Kidney glomerular epithelial cell (primary cell): ENCODE measurements around the gene ASAP2.

ENCODE experiments used
- DNase-seq: peaks from one replicate; lab custom pipeline; 2025; lab: John Stamatoyannopoulos, UW

Gene ASAP2

DNA sequence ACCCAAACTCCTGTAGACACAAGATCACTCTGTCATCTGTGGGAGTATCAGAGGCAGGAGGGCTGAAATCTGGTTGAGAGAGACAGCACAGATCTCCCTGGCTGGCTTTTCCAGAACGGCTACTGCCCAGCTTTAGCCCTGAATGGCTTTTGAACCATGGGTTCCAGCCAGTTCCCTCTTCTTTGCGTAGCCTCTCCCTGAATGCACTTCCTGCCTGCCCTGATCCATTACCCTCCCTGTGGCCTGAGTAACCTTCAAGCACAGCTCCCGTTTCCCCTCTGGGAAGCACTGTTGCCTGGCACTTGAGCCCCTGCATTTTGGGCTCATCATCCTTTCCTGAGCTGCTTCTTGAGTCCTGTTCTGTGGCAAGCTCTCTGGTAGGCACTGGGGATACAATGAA lies 68.8 kb downstream of the ASAP2 start:
- no peak for DNase-seq

DNA sequence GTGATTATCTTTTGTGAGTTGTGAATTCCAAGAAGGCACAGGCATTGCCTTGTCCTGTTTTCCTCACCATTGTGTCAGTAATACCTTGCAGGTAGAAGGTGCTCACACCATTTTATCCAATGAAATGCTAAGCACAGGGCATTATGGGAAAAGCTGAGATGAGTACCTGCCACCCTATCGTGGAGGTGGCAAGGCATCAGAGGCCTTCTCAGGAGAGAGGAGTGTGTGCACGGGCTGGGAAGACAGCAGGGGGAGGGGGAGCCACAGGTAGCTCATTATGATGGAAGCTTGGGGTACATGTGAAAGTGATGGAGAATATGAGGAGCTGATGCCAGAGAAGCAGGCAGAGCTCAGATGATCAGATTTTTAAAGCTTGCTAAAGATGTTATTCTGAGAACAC lies 69.5 kb downstream of the ASAP2 start:
- DNase-seq, result no peak

DNA sequence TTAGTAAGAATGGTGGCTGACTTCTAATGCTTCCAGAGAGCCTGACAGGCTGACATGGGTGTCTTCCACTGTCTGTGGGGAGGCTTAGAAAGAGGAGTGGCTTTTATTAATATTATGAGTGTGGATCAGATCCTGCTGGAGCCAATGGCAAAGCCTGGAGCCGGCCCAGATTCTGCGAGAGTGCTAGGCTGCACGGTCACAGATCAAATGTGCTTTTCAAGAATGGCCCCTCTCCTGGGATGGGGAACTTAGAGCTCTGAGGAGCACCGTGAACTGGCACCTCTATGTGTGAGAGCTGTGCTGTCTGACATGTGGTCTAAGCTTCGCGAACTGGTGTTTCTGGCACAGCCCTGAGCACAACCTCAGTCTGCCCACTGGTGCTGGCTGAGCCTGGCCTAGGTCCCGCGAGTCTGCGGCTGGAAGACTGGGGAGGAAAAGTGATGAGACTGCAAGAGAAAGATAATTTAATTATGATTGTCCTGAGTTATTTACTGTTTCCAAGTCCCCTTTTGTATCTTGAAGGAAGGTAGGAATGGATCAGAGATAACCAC lies 70.4 kb downstream of the ASAP2 start:
- no peak for DNase-seq

DNA sequence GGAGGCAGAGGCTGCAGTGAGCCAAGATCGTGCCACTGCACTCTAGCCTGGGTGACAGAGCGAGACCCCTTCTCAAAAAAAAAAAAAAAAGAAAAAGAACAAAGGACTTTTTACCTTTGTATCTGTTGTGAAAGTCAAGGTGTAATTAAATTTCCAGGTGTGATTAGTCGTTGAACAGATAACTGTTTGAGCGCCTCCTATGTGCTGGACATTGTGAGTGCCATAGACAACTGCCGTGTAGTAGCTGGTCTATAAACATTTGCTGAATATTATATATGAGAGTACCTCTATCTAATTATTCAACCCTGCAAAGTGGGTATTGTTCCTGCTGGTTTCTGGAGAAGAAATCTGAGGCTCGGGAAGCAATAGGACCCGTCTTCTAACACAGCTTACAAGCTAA lies 71.8 kb downstream of the ASAP2 start:
- DNase-seq, result no peak

DNA sequence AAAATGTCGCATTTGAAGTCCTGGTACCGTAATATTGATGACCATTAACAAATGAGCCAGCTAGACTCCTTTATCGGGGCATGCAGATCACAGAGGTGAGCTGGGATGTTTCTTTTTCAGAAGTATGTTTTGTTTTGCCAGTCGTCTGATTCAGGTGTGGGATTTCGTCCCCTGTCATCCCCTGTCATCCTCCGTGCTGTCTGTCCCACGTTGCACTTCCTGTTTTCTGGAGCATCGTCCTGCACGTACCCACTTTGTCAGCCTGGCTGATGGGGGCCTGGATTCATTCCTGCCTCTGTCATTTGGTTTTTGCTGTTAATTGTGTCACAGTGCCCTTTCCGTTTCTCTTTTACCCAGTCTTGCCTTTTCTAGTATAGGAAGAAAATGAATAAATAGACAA lies 72.8 kb downstream of the ASAP2 start:
- no peak for DNase-seq

DNA sequence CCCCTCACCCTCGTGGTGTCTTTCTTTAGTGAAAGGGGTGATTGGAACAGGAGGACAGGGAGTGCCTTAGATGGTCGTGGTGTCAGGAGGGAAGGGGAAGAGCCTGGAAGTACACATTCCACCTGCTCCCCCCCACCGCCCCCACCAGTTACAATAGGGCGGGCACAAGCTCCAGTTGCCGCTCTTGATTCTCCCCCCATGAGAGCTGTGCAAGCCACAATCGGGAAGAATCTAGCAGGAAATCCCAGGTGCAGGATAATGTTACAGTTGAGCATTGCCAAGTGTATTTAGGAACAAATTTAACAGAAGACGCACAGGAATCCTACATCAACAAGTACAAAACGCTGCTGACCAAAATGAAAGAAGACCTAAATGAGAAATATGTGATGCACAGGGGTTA lies 73.6 kb downstream of the ASAP2 start:
- no peak for DNase-seq

DNA sequence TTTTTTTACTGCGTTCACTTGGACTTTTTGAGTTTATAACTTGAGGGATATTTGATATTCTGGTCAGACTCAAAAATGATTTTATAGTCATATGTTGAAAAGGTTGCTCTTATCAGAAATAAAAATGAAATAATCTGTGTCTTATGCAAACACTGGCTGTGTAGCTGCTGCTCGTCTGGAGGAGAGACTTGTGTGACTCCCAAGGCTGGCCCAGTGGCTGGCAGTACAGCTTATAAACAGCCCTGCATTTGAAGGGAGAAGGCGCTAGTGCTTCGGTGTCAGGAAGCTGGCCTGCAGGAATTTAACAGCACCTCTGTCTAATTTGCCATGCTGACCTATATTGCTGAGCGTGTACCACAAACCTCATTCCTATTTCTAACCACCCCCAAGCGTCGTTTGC lies 74.5 kb downstream of the ASAP2 start:
- no peak for DNase-seq

DNA sequence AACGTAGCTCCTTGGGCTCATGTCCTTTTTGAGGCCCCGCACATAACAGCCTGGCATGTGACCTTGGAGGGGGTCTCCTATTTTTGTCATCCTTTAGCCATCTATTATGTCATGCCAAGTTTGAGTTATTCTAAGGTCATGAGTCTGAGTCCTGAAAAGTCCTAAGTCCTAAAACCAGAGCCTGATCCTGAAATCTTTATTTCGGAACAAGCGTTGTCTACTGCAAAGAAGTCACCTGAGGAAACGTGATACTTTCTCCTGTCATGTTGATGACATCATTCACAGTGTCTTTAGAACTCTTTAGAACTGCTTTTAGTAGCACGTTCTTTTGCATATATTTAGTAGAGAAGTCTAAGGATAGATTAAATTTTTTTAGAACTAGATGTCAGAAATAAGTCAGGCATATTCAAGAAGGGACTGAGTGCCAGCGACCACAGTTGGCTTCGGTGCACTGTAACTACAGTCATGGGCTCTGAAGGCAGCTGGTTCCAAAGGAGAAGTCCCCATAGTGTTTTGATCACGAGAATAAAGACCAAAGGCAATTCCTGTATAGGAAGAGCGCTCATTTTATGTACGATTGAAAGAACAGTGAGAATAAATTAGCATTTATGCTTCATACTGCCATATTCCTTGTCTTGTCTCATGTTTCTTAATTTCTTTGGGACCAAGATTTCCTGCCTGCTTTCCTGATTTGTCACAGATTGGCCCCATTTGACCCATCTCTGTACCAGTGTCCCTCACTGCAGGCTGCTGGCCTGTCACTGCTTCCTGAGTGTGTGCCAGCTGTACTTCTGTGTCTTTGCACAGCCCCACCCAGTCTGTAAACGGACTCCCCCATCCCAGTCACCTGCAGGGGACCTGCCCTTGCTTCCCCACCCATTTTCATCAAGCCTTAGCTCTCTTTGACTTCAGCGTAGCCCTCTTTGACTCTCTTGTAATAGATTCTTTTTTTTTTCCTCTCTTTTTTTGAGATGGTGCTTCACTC lies 75.8 kb downstream of the ASAP2 start:
- no peak for DNase-seq

DNA sequence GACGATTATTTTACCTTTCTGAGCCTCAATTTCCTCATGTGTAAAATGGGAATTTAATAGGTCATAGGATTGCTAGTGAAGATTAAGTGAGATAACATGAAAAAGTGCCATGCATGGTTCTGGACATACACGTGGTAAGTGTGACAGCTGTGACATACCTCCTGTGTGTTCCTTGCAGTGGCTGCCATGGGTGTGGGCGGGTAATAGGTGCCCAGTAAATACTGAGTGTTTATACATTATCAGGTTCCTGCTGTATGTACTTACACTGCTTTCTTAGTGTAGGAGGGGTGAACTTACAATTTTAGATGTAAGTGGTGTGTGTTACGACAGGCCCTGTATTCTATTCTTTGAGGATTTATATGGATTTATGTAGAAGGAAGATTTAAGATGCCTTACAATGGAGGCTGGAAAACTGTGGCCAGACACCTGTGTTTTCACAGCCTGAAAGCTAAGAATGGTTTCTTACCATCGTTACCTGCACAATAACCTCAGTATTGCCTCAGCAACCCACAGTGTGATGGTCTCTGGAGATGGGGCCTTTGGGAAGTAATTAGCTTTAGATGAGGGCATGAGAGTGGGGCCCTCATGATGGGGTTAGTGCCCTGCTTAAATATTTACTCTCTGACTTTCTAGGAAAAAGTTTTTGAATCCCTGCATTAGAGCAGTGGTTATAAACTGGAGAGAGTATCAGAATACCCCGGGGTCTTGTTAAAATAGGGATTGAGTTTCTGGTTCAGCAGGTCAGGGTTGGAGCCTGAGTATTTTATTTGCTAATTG lies 78.1 kb downstream of the ASAP2 start:
- DNase-seq, result no peak

DNA sequence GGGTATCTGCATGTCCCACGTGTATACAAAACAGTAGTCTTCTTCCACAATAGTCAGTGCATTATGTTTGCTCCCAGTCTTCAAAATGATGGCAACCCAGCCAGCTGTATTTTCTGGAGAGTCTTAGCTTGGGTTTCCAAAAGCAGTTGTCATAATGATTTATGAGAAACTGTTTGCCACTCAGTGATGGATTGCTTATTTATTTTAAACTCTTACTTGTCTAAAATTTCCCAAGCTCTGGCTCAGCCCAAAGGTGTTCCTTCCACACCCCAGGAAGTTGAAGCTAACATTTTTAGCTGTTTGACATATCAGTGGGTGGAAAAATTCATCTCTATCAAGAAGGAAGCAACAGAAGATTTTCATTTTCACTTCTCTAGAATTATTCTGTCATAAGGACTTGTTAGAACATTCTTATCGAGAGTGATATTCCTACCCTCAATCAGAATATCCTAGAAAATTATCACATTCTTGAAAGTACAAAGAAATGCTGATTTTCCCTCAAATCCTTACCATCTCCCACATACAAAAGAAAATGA lies 78.8 kb downstream of the ASAP2 start:
- no peak for DNase-seq

DNA sequence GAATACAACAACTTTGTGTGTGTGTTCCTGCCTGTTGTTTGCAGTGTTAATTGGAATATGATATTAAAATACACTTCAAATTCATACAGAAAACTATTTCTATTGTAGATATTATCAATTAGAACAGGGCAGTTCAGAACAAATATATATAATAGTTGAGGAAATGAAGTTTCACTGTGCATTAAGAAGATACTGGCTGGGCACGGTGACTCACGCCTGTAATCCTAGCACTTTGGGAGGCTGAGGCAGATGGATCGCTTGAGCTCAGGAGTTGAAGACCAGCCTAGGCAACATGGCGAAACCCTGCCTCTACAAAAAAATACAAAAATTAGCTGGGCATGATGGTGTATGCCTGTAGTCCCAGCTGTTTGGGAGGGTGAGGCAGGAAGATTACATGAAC lies 79.3 kb downstream of the ASAP2 start:
- DNase-seq, result no peak

DNA sequence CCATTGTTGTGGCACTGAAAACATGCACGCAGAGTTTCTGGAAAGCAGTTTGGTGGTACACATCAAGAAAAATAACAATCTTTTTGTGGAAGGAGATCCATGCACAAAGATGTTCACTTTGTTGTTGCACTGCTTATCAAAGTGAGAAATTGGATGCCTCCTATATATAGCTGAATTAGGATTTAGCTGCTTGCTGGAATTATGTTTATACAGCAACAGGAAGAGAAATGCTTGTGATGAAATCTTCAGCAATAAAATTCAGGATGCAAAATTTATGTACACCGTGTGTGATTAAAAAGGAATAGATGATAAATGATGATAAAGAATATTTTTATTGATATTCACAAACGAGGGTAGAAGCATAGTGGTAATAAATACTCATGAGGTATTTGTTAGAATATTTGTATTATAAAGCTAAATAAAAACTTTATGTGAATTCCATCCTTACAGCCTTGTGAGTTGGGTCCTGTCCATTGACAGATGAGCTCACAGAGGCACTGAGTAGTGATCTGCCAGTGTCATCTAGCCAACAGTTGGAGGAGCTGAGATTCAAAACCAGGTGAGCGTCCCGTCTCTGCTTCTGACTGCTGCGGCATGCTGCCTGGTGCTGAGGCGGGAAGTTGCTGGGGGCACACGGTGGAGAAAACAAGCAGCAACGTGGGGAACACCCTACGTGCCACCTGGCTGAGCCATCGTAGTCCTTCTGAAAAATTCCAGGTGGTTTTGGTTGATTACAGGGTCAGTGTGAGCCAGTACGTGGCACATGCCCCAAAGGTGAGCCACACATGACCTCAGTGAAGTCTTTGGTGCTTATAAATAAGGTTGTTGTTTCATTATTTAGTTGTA lies 80.2 kb downstream of the ASAP2 start:
- DNase-seq, result no peak

DNA sequence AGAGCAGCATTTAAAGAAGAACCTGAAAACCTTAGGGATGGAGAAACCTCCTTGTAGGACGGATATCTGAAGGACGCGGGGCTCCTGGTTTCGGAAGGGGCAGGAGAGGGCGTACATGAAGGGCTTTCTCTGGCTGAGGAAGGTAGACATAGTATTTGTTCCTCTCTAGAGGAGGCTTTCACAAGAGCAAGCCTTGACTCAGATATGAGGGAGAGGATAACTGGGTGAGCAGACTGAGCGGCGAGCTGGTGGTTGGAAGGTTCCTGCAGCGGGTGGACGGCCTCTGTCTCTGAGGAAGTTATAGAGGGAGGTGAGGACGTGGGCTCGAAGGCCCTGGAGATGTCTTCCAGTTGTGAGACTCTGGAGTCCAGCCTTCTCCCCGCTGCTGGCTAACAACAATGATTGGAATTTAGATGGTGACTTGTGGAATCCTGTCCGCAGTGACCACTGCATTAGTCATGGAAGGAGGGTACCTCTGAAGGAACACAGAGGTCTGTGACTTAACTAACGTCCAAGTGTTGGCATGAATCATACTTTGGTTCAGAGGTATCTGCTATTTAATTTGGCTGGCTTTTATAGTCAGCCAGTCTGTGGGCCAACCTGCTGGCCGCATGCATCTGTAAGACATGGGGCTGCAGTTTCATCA lies 80.9 kb downstream of the ASAP2 start:
- DNase-seq, result peak; percentile 98

DNA sequence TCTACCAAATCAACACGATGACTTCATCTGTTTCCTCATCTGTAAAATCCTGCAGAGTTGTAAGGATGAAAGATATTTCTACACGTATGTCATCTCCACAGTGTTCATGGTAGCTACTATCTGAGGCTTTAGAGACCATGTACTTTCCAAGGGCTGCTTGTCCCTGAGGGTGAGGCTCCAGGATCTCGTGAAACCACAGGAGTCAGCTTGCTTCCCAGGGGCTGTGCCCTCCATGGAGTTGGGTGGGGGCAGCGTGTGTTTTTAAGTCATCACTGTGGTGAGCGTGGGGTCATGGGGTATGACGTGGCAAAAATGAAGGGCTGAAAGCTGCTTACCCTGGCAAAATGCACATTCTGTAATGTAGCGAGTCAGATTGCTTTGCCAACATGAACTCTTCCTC lies 81.6 kb downstream of the ASAP2 start:
- DNase-seq, result peak; percentile 72

DNA sequence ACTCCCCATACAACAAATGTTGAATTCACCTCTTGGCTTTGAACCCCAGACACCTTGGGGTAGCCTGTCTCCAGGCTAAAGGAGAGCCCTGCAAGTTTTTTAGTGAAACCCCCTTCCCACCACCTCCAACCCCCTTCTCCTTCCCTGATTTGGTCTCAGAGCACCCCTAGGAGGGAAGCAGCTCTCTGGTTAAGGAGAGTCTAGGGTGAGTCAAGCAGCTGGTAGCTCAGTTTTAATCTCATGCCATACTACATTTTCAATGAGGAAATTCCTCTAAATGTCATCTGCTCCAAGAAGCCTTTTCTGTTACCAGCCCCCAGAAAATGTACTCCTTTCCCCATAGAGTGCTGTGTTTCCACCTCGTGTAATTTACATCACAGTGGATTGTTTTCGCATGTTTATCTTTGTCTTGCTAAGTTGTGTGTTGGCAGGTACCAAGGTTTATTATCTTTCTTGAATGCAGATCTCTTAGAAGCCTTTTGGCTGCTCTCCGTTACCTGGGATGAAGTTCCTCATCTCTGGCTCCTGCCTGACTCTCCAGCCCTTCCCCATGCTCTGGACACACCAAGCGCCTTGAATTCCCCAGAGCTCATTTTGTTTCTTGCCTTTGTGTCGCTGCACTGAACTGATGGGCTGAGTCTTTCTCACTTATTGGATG lies 82.2 kb downstream of the ASAP2 start:
- no peak for DNase-seq

DNA sequence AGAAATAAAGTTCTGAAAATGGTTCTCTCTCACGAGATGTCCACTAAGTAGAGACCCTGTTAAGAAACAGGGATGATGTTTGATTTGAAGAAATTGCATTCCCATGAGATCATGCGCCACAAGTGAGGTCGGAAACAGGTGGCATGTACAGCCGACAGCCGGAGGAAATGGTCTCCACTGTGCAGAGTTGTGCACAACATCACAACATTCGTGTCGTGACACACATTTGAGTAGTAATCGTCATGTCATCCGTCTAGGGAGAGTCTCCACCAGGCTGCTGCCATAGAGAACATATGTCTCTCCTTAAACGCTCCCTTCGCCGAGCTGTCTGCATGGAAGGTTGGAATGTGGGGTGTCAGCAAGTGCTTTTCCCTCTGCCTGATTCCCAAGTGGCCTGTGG lies 84.7 kb downstream of the ASAP2 start:
- no peak for DNase-seq

DNA sequence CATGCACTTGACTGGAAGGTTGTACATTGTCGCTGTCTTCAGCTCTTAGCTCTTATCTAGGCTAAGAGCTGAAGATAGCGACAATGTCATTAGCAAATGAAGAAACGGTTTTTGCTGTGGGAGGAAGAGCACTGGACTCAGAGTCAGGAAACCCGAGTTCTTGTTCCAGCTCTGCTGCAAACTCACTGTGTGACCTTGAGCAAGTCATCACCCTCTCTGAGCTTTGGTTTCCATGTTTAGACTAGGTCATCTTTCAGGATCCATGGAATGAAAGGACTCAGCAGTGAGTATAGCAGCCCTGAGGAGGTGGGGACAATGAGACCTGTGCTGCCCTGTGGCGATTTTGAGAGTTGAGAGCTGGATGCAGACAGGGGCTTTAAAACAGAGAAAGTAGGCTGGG lies 85.3 kb downstream of the ASAP2 start:
- DNase-seq, result no peak

DNA sequence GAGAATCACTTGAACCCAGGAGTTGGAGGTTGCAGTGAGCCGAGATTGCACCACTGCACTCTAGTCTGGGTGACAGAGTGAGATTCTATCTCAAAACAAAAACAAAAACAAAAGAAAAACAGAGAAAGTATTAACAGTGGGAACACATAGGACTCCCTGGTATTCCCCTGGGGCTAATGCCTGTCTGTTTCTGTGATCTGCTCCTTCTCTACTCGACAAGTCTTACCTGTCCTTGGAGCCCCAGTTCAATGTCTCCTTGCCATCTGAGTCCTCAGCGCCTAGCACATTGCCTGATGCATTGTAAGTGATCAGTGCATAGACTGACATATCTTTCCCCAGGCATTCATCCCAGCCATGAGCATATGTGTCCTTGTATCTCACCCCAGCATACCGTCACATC lies 85.8 kb downstream of the ASAP2 start:
- no peak for DNase-seq

DNA sequence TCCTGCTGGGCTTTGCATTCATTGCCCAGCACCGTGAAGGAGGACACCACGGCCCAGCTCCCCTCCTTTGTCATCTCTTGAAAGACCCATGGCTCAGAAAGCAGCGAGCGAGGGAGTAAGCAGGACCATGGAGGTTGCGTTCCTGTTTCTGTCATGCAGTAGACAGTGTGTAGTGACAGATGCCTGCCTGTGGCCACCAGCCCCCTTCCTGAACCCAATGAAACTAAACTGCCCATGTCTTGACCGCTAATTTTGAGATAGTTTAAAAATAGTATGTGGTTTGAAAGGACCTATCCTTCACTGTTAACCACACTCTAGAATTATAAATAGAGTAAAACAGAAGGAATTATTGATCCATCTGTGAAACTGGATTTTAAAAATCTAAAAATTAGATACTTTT lies 88.2 kb downstream of the ASAP2 start:
- no peak for DNase-seq

DNA sequence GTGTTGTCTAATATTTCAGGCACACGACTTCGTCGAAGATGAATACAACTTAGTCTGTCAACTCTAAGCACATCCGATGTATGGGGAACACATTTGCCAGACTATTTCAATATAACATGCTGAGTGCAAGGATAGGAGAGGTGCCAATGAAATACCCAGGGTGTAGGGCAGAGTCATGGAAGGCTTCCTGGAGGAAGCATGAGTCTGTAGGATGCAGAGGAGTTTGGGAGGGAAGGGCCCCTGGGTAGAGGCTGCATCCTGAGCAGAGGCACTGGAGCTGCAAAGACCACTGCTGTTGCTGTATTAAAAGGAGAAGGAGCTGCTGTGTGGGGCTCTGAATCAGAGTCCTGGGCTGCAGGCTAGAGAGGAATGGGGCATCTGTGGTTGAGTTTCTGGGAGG lies 89.9 kb downstream of the ASAP2 start:
- no peak for DNase-seq

DNA sequence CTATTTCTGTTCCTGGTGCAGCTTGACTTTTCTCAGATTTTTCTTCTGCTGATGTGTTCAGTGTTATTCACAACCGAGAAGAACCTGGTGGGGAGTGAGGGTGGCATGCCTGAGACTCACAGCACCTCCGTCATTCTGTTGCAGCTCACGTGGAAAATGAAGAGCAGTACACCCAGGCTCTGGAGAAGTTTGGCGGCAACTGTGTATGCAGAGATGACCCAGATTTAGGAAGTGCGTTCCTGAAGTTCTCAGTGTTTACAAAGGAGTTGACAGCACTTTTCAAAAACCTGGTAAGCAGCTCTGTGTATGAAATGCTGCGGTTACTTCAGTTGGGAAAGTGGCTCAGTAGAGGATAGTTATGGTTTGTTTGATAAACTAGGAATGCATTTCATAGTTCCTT lies 90.5 kb downstream of the ASAP2 start:
- no peak for DNase-seq
